PC-9 (cell line): ENCODE results near the gene ERBB4. TPM values are rescaled to one million over a fixed set of nuclear protein-coding genes. Genes with fewer than 3 reads are reported as not detected.

Experiments used
- BruUV-seq: library from RNA; stranded (reverse); fragments of 400-500 nt; replicated peaks from 2 replicates; lab custom pipeline; 2021; lab: Mats Ljungman, UMichigan
- CTCF ChIA-PET: fragments of 300-600 bp; sonication (Branson Sonifier 250); formaldehyde crosslinking; loops from one replicate; lab custom pipeline; 2022; ENCODE audit warnings: antibody characterized with exemption; lab: Charles Lee
- POLR2A ChIA-PET: fragments of 300-600 bp; sonication (Branson Sonifier 250); formaldehyde crosslinking; loops from one replicate; lab custom pipeline; 2022; ENCODE audit warnings: antibody characterized with exemption; ENCODE audit not compliant: unreplicated experiment; lab: Charles Lee
- DNase-seq, 2 experiments: peaks; one replicate each; pipeline versions ENCODE4 v3.0.0 to v3.0.0-alpha.2; 2015 to 2022; ENCODE audit warnings: mixed read lengths in 1 of 2
- H2AFZ ChIP-seq: fragments of 200-600 bp; sonication (generic); 2 replicates; pipeline ENCODE4 v1.8.1; 2017; ENCODE audit warnings: antibody characterized with exemption
- H3F3A ChIP-seq: fragments of 200-600 bp; sonication (generic); 2 replicates; pipeline ENCODE4 v1.8.1; 2017; ENCODE audit warnings: antibody characterized with exemption, mild to moderate bottlenecking, low read depth; ENCODE audit not compliant: insufficient read depth
- H3K27ac ChIP-seq: fragments of 200-600 bp; sonication (generic); 2 replicates; pipeline ENCODE4 v1.6.1; 2016; ENCODE audit warnings: mixed run types
- H3K27me3 ChIP-seq: fragments of 200-600 bp; sonication (generic); 2 replicates; pipeline ENCODE4 v1.6.1; 2016; ENCODE audit warnings: low read depth, mixed run types; ENCODE audit not compliant: insufficient read depth
- H3K36me3 ChIP-seq: fragments of 200-600 bp; sonication (generic); 2 replicates; pipeline ENCODE4 v1.6.1; 2016; ENCODE audit warnings: low read depth, mixed run types
- H3K4me1 ChIP-seq: fragments of 200-600 bp; sonication (generic); replicated peaks from 2 replicates; pipeline ENCODE4 v1.6.1; 2016; ENCODE audit warnings: mixed run types; ENCODE audit not compliant: insufficient read depth
- H3K4me2 ChIP-seq: fragments of 200-600 bp; sonication (generic); 2 replicates; pipeline ENCODE4 v1.6.1; 2017; ENCODE audit warnings: mixed run types
- H3K4me3 ChIP-seq: fragments of 200-600 bp; sonication (generic); 2 replicates; pipeline ENCODE4 v1.6.1; 2016; ENCODE audit warnings: mixed run types
- H3K79me2 ChIP-seq: fragments of 200-600 bp; sonication (generic); 2 replicates; pipeline ENCODE4 v1.6.1; 2017; ENCODE audit warnings: low read depth, mixed run types
- H3K9me2 ChIP-seq: fragments of 200-600 bp; sonication (generic); 2 replicates; pipeline ENCODE4 v1.8.1; 2017; ENCODE audit warnings: mild to moderate bottlenecking; ENCODE audit not compliant: insufficient read depth
- H3K9me3 ChIP-seq: fragments of 200-600 bp; sonication (generic); 2 replicates; pipeline ENCODE4 v1.8.1; 2016; ENCODE audit warnings: low read depth; ENCODE audit not compliant: insufficient read depth
- H4K20me1 ChIP-seq: fragments of 200-600 bp; sonication (generic); 2 replicates; pipeline ENCODE4 v1.8.1; 2017; ENCODE audit not compliant: insufficient read depth
- EZH2 ChIP-seq: fragments of 200-600 bp; sonication (generic); IDR thresholded peaks from 2 replicates; pipeline ENCODE4 v1.8.0; 2017; ENCODE audit warnings: antibody characterized with exemption, low read depth
- intact Hi-C: fragments of 100-400 bp; cut with micrococcal nuclease; formaldehyde crosslinking; loops from one replicate; pipeline ENCODE4 v1.10.0; 2022; ENCODE audit not compliant: unreplicated experiment
- total RNA-seq: library from RNA; stranded (reverse); gene quantifications from 2 replicates; pipeline ENCODE4 v1.2.3, GENCODE V29; 2021
- TF ChIP-seq, protein P1 (sequence below): fragments of 200-600 bp; sonication (generic); conservative IDR thresholded peaks from 2 replicates; pipeline ENCODE4 v1.6.1; 2017; ENCODE audit warnings: mixed run types, antibody characterized with exemption, mild to moderate bottlenecking, moderate library complexity

The ERBB4 gene
- total RNA-seq, 1 experiment from 2014 or later = not detected

DNA sequence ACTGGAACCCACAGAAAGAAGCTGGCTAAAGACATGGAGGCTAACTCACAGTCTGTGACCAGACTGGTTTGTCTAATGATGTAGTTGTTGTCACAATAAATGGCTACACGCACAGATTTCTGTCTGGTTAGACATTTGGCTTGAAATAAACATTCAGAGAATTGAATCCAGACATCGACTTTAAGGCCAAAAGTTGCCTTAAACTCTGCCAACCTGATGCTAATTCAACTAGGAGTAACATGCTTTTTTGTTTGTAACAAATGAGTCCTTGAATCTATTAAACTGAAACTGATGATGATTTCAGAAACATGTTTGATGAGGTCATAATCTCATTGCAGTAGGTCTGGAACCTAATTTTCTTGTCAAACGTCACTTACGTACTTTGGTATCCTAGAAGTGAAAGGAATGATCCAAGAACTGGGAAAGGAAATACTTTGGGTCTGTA, 123.8 kb downstream of the ERBB4 start:
- no TSS peak for BruUV-seq
- CTCF ChIA-PET = no interaction called here
- intact Hi-C loops = no loop called here

DNA sequence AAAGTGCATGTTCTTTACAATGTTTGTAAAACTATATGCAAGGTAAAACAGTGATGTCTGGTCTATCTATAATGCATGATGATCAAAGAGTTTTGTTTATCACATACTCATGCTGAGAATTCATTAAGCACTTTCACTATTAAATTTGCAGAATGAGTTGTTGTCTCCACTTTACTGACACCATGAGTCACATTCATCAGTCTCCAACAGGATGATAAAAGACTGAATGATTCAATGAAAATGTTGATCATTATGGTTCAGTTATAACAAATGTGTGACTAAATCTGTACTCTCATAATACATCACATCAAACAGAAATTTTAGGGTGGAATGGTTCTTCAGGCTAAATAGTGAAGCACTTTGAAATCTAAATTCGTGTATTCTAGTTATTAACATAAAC, 129.0 kb downstream of the ERBB4 start:
- intact Hi-C loops = no loop called here
- Histone ChIP-seq H3K9me2 (no peaks in the 10 kb centered on the region), H3K27me3 (no peaks in the 10 kb centered on the region), H3K9me3 (no peaks in the 10 kb centered on the region), H3K36me3 (no peaks in the 10 kb centered on the region), H2AFZ (no peak overlapping the region), H4K20me1 (no peaks in the 10 kb centered on the region), H3K4me2 (no peak overlapping the region), H3F3A (no peaks in the 10 kb centered on the region), H3K4me1 (no peaks in the 10 kb centered on the region), H3K79me2 (no peaks in the 10 kb centered on the region), H3K4me3 (no peak overlapping the region), H3K27ac (no peak overlapping the region)
- ChIA-PET CTCF (no interaction called here), POLR2A (no interaction called here)
- TF ChIP-seq EZH2 = no peak
- TF ChIP-seq, protein P1, sequence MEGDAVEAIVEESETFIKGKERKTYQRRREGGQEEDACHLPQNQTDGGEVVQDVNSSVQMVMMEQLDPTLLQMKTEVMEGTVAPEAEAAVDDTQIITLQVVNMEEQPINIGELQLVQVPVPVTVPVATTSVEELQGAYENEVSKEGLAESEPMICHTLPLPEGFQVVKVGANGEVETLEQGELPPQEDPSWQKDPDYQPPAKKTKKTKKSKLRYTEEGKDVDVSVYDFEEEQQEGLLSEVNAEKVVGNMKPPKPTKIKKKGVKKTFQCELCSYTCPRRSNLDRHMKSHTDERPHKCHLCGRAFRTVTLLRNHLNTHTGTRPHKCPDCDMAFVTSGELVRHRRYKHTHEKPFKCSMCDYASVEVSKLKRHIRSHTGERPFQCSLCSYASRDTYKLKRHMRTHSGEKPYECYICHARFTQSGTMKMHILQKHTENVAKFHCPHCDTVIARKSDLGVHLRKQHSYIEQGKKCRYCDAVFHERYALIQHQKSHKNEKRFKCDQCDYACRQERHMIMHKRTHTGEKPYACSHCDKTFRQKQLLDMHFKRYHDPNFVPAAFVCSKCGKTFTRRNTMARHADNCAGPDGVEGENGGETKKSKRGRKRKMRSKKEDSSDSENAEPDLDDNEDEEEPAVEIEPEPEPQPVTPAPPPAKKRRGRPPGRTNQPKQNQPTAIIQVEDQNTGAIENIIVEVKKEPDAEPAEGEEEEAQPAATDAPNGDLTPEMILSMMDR = no peak
- no peak for DNase-seq
- no TSS peak for BruUV-seq

More for the DNA sequence above, 123.8 kb downstream of the ERBB4 start:
- Histone ChIP-seq H4K20me1 (no peaks in the 10 kb centered on the region), H3K4me1 (no peaks in the 10 kb centered on the region), H3K4me3 (no peak overlapping the region), H3K9me3 (no peaks in the 10 kb centered on the region), H3K79me2 (no peaks in the 10 kb centered on the region), H2AFZ (0 out of 2 replicates have a peak overlapping the region, but pooled peaks have one; percentile 16), H3K9me2 (no peaks in the 10 kb centered on the region), H3K4me2 (no peak overlapping the region), H3K36me3 (no peaks in the 10 kb centered on the region), H3F3A (no peaks in the 10 kb centered on the region), H3K27me3 (no peaks in the 10 kb centered on the region), H3K27ac (no peak overlapping the region)
- no peak for TF ChIP-seq EZH2
- TF ChIP-seq, protein P1 = no peak
- POLR2A ChIA-PET = no interaction called here
- no peak for DNase-seq

DNA sequence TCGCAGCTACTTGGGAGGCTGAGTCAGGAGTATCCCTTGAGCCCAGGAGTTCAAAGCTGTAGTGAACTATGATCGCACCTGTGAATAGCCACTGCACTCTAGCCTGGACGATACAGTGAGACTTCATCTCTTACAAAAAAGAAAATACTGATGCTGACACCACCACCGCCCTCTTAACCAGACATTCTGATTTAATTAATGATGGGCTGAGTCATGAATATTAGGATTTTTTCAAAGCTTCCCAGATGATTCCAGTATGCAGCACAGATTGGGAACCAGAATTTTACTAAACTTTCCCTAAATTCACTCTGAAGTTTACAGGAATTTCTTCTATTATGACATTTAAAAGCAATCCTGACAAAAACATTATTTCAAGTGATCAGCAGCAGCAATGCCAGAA, 130.1 kb downstream of the ERBB4 start:
- POLR2A ChIA-PET = no interaction called here
- BruUV-seq = no TSS peak
- H3K4me3 ChIP-seq = no peak overlapping the region
- DNase-seq = no peak
- H4K20me1 ChIP-seq = no peaks in the 10 kb centered on the region
- intact Hi-C loops = no loop called here
- no peaks in the 10 kb centered on the region for H3K9me2 ChIP-seq
- H3K4me1 ChIP-seq = no peaks in the 10 kb centered on the region
- H3F3A ChIP-seq = no peaks in the 10 kb centered on the region
- H3K27ac ChIP-seq = no peak overlapping the region
- H3K36me3 ChIP-seq = no peaks in the 10 kb centered on the region
- H3K79me2 ChIP-seq = no peaks in the 10 kb centered on the region
- H3K9me3 ChIP-seq = no peaks in the 10 kb centered on the region
- H3K27me3 ChIP-seq = no peaks in the 10 kb centered on the region
- no peak overlapping the region for H2AFZ ChIP-seq
- CTCF ChIA-PET = no interaction called here
- TF ChIP-seq, protein P1 = no peak
- no peak for TF ChIP-seq EZH2
- H3K4me2 ChIP-seq = no peak overlapping the region
